Measurements from ENCODE around the gene LSM3. TPM values are rescaled to one million over a fixed set of nuclear protein-coding genes. Genes with fewer than 3 reads are reported as not detected.
"Not testable (repeated sequence)": the region's sequence is repeated elsewhere in the genome, so short reads cannot be mapped to it uniquely, and the experiment has no call there.

The LSM3 gene
- total RNA-seq, 2 donors from 2014 or later, result 4.9 TPM

DNA sequence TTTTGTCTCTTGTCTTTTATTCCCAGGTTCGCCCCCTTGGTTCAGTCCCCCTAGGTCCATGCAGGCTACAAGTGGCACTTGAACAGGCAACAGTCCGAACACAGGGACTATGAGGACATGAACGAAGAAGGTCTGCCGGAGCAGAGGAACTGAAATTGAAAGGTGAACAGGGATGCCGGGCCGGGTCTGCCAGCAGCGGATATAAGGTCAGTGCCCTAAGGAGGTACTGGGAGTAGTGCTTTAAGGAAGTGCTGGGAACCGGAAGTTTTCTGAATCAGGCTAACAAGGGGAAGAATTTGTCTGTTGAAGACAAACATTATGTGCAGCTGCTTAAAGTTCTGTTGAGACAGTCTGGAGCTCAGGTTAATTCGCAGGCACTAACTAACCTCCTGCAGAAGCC, 46.8 kb downstream of the LSM3 start:
- no peak overlapping the region for H3K27ac ChIP-seq
- no peaks in the 10 kb centered on the region for H3K36me3 ChIP-seq
- ATAC-seq (ENCODE audit: insufficient number of reproducible peaks, low FRiP score, low read depth), result no peak
- TF ChIP-seq, protein P1, sequence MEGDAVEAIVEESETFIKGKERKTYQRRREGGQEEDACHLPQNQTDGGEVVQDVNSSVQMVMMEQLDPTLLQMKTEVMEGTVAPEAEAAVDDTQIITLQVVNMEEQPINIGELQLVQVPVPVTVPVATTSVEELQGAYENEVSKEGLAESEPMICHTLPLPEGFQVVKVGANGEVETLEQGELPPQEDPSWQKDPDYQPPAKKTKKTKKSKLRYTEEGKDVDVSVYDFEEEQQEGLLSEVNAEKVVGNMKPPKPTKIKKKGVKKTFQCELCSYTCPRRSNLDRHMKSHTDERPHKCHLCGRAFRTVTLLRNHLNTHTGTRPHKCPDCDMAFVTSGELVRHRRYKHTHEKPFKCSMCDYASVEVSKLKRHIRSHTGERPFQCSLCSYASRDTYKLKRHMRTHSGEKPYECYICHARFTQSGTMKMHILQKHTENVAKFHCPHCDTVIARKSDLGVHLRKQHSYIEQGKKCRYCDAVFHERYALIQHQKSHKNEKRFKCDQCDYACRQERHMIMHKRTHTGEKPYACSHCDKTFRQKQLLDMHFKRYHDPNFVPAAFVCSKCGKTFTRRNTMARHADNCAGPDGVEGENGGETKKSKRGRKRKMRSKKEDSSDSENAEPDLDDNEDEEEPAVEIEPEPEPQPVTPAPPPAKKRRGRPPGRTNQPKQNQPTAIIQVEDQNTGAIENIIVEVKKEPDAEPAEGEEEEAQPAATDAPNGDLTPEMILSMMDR (IDR thresholded peaks at IDR 0.05), result no peak
- no peak for DNase-seq (ENCODE audit: low spot score)
- H3K4me3 ChIP-seq, result no peak overlapping the region
- H3K9me3 ChIP-seq, result peaks cover 5% of the 10 kb centered on the region
- no peaks in the 10 kb centered on the region for H3K27me3 ChIP-seq (replicated peaks; ENCODE audit: insufficient read depth)
- H3K4me1 ChIP-seq (ENCODE audit: control insufficient read depth in 1 of 2, low read depth in 2 of 2), result no peaks in the 10 kb centered on the region

DNA sequence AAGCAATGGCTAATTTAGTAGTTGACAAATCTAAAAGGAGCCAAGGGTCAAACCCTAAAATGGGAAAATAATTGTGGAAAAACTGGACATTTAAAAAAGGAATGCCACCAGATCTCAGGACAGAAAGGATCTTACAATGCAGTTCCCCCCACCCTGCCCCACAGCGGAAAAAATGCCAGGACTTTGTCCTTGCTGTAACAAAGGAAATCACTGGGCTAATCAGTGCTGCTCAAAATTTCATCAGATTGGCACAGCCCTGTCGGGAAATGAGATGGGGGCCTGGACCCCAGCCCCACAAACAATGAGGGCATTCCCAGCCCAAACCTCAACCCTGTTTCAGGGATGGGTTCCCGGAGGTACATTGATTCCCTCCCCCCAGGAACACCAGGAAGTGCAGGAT, 47.7 kb downstream of the LSM3 start:
- DNase-seq (ENCODE audit: low spot score); H3K27me3 ChIP-seq (replicated peaks; ENCODE audit: insufficient read depth); H3K9me3 ChIP-seq; ATAC-seq (ENCODE audit: insufficient number of reproducible peaks, low FRiP score, low read depth); H3K27ac ChIP-seq; H3K4me1 ChIP-seq (ENCODE audit: control insufficient read depth in 1 of 2, low read depth in 2 of 2); H3K4me3 ChIP-seq; H3K36me3 ChIP-seq: not testable (repeated sequence)

DNA sequence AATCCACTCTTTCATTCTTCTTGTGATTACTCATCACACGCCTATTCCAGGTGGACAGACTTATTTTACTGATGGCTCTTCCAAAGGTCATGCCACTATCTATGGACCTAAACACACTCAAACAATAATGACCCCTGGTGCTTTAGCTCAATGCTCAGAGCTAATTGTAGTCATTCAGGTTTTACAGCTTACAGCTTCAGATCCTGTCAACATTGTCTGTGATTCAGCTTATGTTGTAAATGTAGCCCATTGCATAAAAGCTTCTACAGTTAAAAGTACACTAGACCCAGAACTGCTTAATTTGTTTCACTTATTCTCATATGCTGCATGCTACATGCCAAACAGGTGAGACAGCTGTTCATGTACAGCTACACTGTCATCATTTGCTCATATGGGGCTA, 49.2 kb downstream of the LSM3 start:
- no peaks in the 10 kb centered on the region for H3K4me1 ChIP-seq (ENCODE audit: control insufficient read depth in 1 of 2, low read depth in 2 of 2)
- TF ChIP-seq, protein P1 (IDR thresholded peaks at IDR 0.05), result no peak
- no peak overlapping the region for H3K4me3 ChIP-seq
- DNase-seq (ENCODE audit: low spot score), result no peak
- no peaks in the 10 kb centered on the region for H3K27me3 ChIP-seq (replicated peaks; ENCODE audit: insufficient read depth)
- no peaks in the 10 kb centered on the region for H3K9me3 ChIP-seq
- no peak for ATAC-seq (ENCODE audit: insufficient number of reproducible peaks, low FRiP score, low read depth)
- H3K27ac ChIP-seq, result no peak overlapping the region
- H3K36me3 ChIP-seq, result no peaks in the 10 kb centered on the region

DNA sequence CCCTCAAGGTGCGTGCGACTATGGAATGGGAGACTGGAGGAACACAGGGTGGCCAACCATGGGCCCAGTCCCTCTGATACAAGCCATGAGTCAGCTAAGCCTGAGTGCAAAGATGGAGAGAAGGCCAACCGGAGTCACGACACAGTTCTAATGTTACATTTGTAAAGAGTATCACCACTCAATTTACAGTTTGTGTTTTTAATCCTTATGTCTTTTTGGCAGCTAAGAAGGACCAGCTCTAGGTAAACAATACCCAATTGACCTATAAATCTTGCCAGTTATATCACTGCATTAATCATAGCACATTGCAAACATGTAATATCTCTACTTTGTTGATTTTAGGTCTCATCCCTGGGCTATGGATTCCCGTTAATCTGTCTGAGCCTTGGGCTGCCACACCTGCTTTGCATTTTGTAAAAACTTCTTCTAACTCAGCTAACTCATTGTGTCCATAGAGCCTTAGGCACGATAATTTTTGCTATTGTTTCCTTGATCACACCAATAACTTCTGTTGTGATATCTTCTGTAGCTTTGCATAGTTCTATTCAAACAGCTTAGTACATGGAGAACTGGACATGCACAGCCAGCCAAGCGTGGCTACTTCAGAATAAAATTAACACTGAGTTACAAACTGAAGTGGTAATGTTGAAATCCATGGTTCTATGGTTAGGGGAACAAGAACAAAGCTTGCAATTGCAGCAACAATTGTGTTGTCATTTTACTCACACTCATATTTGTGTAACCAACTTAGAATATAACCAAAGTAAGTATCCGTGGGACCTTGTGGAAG, 50.3 kb downstream of the LSM3 start:
- no peak for ATAC-seq (ENCODE audit: insufficient number of reproducible peaks, low FRiP score, low read depth)
- DNase-seq (ENCODE audit: low spot score), result no peak

DNA sequence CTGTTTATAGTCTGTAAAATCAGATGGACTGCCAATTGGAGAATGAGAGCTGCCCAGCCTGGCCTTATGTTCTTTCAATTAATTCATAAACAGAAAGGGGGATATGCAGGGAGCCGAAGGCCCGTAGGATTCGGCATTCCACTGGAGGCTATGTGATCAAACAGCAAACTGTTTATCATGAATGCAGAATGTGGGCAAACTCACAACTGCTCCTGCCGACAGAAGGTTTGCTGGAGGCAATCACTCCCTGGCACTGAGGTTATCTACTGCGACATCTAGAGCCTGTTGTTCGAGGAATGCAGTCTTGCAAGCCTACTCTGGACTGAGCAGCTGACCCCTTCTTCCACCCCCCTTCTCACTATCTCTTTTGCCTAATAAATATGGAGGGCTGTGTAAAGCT, 51.1 kb downstream of the LSM3 start:
- not testable (repeated sequence) for H3K27ac ChIP-seq; H3K4me3 ChIP-seq; H3K36me3 ChIP-seq; DNase-seq (ENCODE audit: low spot score); H3K9me3 ChIP-seq; ATAC-seq (ENCODE audit: insufficient number of reproducible peaks, low FRiP score, low read depth); H3K4me1 ChIP-seq (ENCODE audit: control insufficient read depth in 1 of 2, low read depth in 2 of 2); H3K27me3 ChIP-seq (replicated peaks; ENCODE audit: insufficient read depth)

More for the DNA sequence above, 50.3 kb downstream of the LSM3 start:
- Histone ChIP-seq H3K9me3 (peaks cover 5% of the 10 kb centered on the region), H3K4me1 (ENCODE audit: control insufficient read depth in 1 of 2, low read depth in 2 of 2) (no peaks in the 10 kb centered on the region), H3K27me3 (replicated peaks; ENCODE audit: insufficient read depth) (no peaks in the 10 kb centered on the region), H3K36me3 (no peaks in the 10 kb centered on the region), H3K4me3 (no peak overlapping the region), H3K27ac (no peak overlapping the region)
- TF ChIP-seq, protein P1 (IDR thresholded peaks at IDR 0.05), result no peak

DNA sequence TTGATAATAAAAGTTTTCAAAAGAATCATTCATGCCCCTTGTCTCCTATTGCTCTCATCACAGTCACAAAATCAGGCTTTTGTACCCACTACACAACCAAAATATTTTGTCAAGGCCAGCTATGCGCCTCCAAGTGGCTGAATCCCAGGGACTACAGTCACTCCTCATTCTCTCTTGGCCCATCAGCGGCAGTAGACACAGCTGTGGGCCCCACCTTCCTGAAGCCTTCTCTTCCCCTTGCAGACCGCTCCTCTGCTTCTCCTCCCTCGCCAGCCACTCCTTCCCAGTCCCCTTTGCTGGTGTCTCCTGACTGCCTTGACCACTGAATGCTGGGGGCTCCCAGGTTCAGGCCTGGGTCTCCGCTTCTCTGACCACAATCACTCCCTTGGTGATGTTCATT, 52.1 kb downstream of the LSM3 start:
- ATAC-seq (ENCODE audit: insufficient number of reproducible peaks, low FRiP score, low read depth) (no peak), DNase-seq (ENCODE audit: low spot score) (no peak)

More for the DNA sequence above, 52.1 kb downstream of the LSM3 start:
- Histone ChIP-seq H3K27me3 (replicated peaks; ENCODE audit: insufficient read depth) (no peaks in the 10 kb centered on the region), H3K4me3 (no peak overlapping the region), H3K4me1 (ENCODE audit: control insufficient read depth in 1 of 2, low read depth in 2 of 2) (no peaks in the 10 kb centered on the region), H3K36me3 (no peaks in the 10 kb centered on the region), H3K27ac (no peak overlapping the region), H3K9me3 (peaks cover 5% of the 10 kb centered on the region)
- TF ChIP-seq, protein P1 (IDR thresholded peaks at IDR 0.05), result no peak

Measured in thoracic aorta (tissue), 2 donors.